SH-SY5Y (cell line): ENCODE data around the gene RFTN1.

Experiments
- GATA2 ChIP-seq: IDR thresholded peaks from 2 replicates; pipeline ENCODE4 v1.6.1; 2011; ENCODE audit warnings: mild to moderate bottlenecking, low read depth, low read length
- GATA3 ChIP-seq: IDR thresholded peaks from 2 replicates; pipeline ENCODE4 v1.6.1; 2011; ENCODE audit warnings: low read depth, mild to moderate bottlenecking, low read length, moderate library complexity

DNA sequence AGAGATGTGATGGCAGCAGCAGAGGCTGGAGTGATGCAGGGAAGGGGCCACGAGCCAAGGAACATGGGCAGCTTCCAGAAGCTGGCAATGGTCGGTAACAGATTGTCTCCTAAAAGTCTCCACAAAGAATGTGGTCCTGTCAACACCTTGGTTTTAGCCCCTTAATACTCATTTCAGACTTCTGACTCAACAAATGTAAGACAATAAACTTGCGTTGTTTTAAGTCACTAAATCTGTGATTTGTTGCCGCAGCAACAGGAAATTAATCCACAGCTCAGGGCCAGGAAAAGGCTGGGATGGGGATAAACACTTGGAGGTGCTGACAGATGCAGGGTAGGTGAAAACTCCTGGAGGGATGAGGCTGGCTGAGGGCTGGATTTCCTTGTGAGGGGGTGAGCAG is 178.6 kb downstream of the RFTN1 start:
- TF ChIP-seq GATA2 (no peak), GATA3 (no peak)
